ENCODE measurements around the gene GJD4. TPM values are rescaled to one million over a fixed set of nuclear protein-coding genes. Genes with fewer than 3 reads are reported as not detected.

The GJD4 gene
- total RNA-seq, 1 donor from 2014 or later: not detected

DNA sequence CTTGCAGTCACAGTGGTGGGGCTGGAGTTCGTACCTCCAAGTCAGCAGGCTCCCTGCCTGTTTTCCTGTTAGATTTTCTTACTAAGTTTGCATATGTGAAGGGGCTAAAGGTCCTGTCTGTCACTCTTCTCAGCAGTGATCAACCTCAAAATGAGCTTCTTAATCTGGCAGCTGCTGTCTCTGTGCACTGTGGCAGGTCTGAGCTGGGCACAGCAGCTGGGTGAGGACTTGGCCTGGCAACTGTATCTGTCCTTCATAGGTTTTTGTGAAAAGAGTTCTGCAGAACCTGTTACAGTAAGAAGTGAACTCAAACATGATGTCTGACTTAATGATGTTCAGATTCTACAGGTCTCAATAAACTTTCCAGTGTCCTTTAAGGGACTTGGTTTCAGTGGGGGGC, 31.3 kb upstream of the GJD4 start:
- TF ChIP-seq, protein P1, sequence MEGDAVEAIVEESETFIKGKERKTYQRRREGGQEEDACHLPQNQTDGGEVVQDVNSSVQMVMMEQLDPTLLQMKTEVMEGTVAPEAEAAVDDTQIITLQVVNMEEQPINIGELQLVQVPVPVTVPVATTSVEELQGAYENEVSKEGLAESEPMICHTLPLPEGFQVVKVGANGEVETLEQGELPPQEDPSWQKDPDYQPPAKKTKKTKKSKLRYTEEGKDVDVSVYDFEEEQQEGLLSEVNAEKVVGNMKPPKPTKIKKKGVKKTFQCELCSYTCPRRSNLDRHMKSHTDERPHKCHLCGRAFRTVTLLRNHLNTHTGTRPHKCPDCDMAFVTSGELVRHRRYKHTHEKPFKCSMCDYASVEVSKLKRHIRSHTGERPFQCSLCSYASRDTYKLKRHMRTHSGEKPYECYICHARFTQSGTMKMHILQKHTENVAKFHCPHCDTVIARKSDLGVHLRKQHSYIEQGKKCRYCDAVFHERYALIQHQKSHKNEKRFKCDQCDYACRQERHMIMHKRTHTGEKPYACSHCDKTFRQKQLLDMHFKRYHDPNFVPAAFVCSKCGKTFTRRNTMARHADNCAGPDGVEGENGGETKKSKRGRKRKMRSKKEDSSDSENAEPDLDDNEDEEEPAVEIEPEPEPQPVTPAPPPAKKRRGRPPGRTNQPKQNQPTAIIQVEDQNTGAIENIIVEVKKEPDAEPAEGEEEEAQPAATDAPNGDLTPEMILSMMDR (IDR thresholded peaks at IDR 0.05): no peak
- Mint-ChIP-seq H3K27me3 (ENCODE audit: low read depth) (no peaks in the 10 kb centered on the region), H3K4me3 (ENCODE audit: unreplicated experiment) (no peak overlapping the region), H3K27ac (ENCODE audit: unreplicated experiment) (no peak overlapping the region), H3K4me1 (ENCODE audit: low read depth) (peaks cover 6% of the 10 kb centered on the region), H3K9me3 (ENCODE audit: low read depth) (peaks cover 7% of the 10 kb centered on the region), H3K36me3 (ENCODE audit: low read depth) (peaks cover 18% of the 10 kb centered on the region)
- DNase-seq (ENCODE audit: low spot score): no peak

DNA sequence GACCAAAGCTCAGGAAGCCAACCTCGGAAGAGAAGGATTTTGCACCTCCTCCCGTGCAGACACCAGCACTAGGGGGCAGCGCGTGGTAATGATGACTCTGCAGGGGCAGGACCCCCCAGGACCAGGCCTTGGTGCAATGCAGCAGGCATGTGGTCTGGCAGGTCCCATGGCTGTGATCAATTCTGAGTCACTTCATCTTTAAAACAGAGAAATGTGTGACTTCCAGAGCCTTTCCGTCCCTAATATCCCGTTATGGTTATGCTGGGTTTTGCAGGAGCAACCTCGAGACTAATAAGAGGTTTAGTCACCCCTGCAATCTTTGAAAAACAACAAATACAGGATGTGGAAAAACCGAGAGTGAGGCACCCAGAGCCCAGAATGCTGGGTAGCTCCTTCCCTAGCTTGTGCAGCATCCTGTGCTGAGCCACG, 30.2 kb upstream of the GJD4 start:
- no peak overlapping the region for H3K4me3 Mint-ChIP-seq (ENCODE audit: unreplicated experiment)
- no peak for DNase-seq (ENCODE audit: low spot score)
- peaks cover 7% of the 10 kb centered on the region for H3K9me3 Mint-ChIP-seq (ENCODE audit: low read depth)
- TF ChIP-seq, protein P1 (IDR thresholded peaks at IDR 0.05): peak; percentile 52
- peak overlapping the region; percentile 32 for H3K27ac Mint-ChIP-seq (ENCODE audit: unreplicated experiment)
- H3K4me1 Mint-ChIP-seq (ENCODE audit: low read depth): peaks cover 6% of the 10 kb centered on the region
- no peaks in the 10 kb centered on the region for H3K27me3 Mint-ChIP-seq (ENCODE audit: low read depth)
- peaks cover 9% of the 10 kb centered on the region for H3K36me3 Mint-ChIP-seq (ENCODE audit: low read depth)

DNA sequence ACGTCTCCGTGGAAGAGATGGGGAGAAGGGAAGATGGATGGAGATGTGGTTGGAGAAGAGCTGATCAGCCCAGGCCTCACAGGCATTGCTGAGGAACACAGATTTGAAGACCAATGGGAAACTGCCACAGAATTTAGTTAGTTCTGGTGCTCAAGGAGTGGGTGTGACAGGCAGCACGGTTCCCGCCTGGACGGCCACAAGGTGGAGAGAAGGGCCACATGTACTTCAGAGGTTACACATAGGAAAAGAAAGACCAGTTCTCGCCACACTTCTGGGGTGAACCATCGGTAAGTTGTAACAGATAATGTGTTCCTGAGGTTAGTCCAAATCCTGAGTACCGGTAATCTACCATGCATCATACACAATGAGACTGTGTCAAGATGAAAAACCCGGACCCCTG, 29.5 kb upstream of the GJD4 start:
- H3K27me3 Mint-ChIP-seq (ENCODE audit: low read depth): no peaks in the 10 kb centered on the region
- no peak for DNase-seq (ENCODE audit: low spot score)
- peak overlapping the region; percentile 20 for H3K27ac Mint-ChIP-seq (ENCODE audit: unreplicated experiment)
- peaks cover 7% of the 10 kb centered on the region for H3K9me3 Mint-ChIP-seq (ENCODE audit: low read depth)
- TF ChIP-seq, protein P1 (IDR thresholded peaks at IDR 0.05): no peak
- peaks cover 9% of the 10 kb centered on the region for H3K36me3 Mint-ChIP-seq (ENCODE audit: low read depth)
- peaks cover 6% of the 10 kb centered on the region for H3K4me1 Mint-ChIP-seq (ENCODE audit: low read depth)
- no peak overlapping the region for H3K4me3 Mint-ChIP-seq (ENCODE audit: unreplicated experiment)

DNA sequence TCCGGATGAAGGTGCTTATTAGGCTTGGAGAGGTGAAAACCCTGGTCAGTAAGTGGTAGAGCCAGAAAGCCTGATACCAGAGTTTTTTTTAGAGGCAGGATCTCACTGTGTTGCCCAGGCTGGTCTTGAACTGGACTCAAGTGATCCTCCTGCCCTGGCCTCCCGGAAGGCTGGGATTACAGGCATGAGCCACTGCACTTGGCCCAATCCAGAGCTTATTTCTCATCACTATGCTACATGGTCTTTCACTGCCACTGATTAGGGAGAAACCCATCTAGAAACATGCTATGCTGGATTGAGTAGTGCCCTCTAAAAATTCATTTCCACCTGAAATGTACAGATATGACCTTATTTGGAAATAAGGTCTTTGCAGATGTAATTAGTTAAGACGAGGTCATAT, 28.4 kb upstream of the GJD4 start:
- Mint-ChIP-seq H3K36me3 (ENCODE audit: low read depth) (peaks cover 9% of the 10 kb centered on the region), H3K27me3 (ENCODE audit: low read depth) (no peaks in the 10 kb centered on the region), H3K27ac (ENCODE audit: unreplicated experiment) (no peak overlapping the region), H3K4me1 (ENCODE audit: low read depth) (peaks cover 6% of the 10 kb centered on the region), H3K9me3 (ENCODE audit: low read depth) (peaks cover 7% of the 10 kb centered on the region), H3K4me3 (ENCODE audit: unreplicated experiment) (no peak overlapping the region)
- TF ChIP-seq, protein P1 (IDR thresholded peaks at IDR 0.05): no peak
- DNase-seq (ENCODE audit: low spot score): no peak

DNA sequence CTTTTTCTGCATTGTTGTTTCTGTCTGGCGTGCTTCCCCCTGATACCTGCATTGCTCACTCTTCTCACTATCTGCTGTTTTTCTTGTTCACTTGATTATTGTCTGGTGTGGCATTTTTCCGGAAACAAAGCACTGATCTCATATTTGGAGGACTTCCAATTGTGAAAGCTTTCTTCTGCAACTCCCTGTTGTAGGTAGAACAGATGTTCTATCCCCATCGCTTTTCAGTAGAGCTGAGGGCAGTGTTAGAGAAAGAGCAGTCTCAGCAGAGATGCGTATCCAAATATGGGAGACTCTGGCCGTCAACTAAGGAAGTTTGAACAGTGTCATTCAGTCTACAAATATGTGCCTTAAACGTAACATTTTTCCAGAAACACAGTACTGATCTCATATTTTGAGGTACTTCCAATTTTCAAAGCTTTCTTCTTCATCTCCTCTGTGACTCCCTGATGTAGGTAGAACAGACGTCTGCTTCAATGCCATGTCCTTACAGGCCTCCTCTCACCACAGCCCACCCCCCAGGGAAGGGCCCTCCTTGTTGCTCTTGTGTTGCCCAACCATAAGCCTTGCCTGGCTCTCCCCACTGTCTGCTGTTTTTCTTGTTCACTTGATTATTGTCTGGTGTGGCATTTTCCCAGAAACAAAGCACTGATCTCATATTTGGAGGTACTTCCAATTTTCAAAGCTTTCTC, 27.1 kb upstream of the GJD4 start:
- peaks cover 8% of the 10 kb centered on the region for H3K36me3 Mint-ChIP-seq (ENCODE audit: low read depth)
- DNase-seq (ENCODE audit: low spot score): no peak
- H3K27me3 Mint-ChIP-seq (ENCODE audit: low read depth): no peaks in the 10 kb centered on the region
- no peak overlapping the region for H3K27ac Mint-ChIP-seq (ENCODE audit: unreplicated experiment)
- peaks cover 6% of the 10 kb centered on the region for H3K4me1 Mint-ChIP-seq (ENCODE audit: low read depth)
- no peak overlapping the region for H3K4me3 Mint-ChIP-seq (ENCODE audit: unreplicated experiment)
- H3K9me3 Mint-ChIP-seq (ENCODE audit: low read depth): peaks cover 7% of the 10 kb centered on the region
- TF ChIP-seq, protein P1 (IDR thresholded peaks at IDR 0.05): no peak

All from chondrocyte (in vitro differentiated cells).